H9 (cell line): Measurements from ENCODE around the gene SP3. TPM values are rescaled to one million over a fixed set of nuclear protein-coding genes. Genes with fewer than 3 reads are reported as not detected.

Source experiments
- DNase-seq: peaks from one replicate; pipeline ENCODE4 v3.0.0-alpha.2; 2017
- H2AFZ ChIP-seq: one replicate; pipeline ENCODE4 v1.6.1; 2013; ENCODE audit warnings: mild to moderate bottlenecking, low read length, control low read depth, moderate library complexity
- H2AK5ac ChIP-seq: 2 replicates; pipeline ENCODE4 v1.6.1; 2013; ENCODE audit warnings: low read length, control low read depth, mixed read lengths; ENCODE audit not compliant: insufficient read length
- H2BK120ac ChIP-seq: one replicate; pipeline ENCODE4 v1.6.1; 2013; ENCODE audit warnings: low read depth, mild to moderate bottlenecking, low read length, control low read depth, inconsistent platforms; ENCODE audit not compliant: poor library complexity, severe bottlenecking
- H2BK12ac ChIP-seq: 2 replicates; pipeline ENCODE4 v1.6.1; 2013; ENCODE audit warnings: low read length, control low read depth, mixed read lengths, low read depth; ENCODE audit not compliant: insufficient read length
- H2BK15ac ChIP-seq: 2 replicates; pipeline ENCODE4 v1.6.1; 2013; ENCODE audit warnings: low read depth, low read length, control low read depth
- H2BK20ac ChIP-seq: one replicate; pipeline ENCODE4 v1.6.1; 2013; ENCODE audit warnings: low read depth, mild to moderate bottlenecking, low read length, control low read depth, inconsistent platforms; ENCODE audit not compliant: poor library complexity, severe bottlenecking
- H2BK5ac ChIP-seq: 2 replicates; pipeline ENCODE4 v1.6.1; 2013; ENCODE audit warnings: low read length, control low read depth, mixed read lengths; ENCODE audit not compliant: insufficient read length
- H3K14ac ChIP-seq: 2 replicates; pipeline ENCODE4 v1.6.1; 2013; ENCODE audit warnings: low read length, control low read depth; ENCODE audit not compliant: insufficient read depth
- H3K18ac ChIP-seq: 2 replicates; pipeline ENCODE4 v1.6.1; 2013; ENCODE audit warnings: low read depth, mild to moderate bottlenecking, mixed read lengths, low read length, control low read depth; ENCODE audit not compliant: insufficient read length
- H3K23ac ChIP-seq: 2 replicates; pipeline ENCODE4 v1.6.1; 2013; ENCODE audit warnings: low read length, control low read depth, mixed read lengths, low read depth; ENCODE audit not compliant: insufficient read length
- H3K23me2 ChIP-seq: 2 replicates; pipeline ENCODE4 v1.6.1; 2013; ENCODE audit warnings: low read depth, mild to moderate bottlenecking, mixed read lengths, low read length, control low read depth; ENCODE audit not compliant: insufficient read length, poor library complexity, severe bottlenecking
- H3K27ac ChIP-seq: 2 replicates; pipeline ENCODE4 v1.5.1; 2013; ENCODE audit warnings: low read length, control low read depth, mixed read lengths, low read depth; ENCODE audit not compliant: insufficient read length
- H3K27me3 ChIP-seq: 2 replicates; pipeline ENCODE4 v1.6.1; 2013; ENCODE audit warnings: low read length, control low read depth, inconsistent platforms; ENCODE audit not compliant: insufficient read depth
- H3K4ac ChIP-seq: 2 replicates; pipeline ENCODE4 v1.6.1; 2013; ENCODE audit warnings: low read depth, mild to moderate bottlenecking, control low read depth, inconsistent platforms, low read length, moderate library complexity
- H3K4me1 ChIP-seq: 2 replicates; pipeline ENCODE4 v1.6.1; 2013; ENCODE audit warnings: low read length, control low read depth, inconsistent platforms; ENCODE audit not compliant: insufficient read depth
- H3K4me2 ChIP-seq: 2 replicates; pipeline ENCODE4 v1.6.1; 2013; ENCODE audit warnings: low read length, control low read depth, mixed read lengths; ENCODE audit not compliant: insufficient read length, insufficient read depth
- H3K56ac ChIP-seq: 2 replicates; pipeline ENCODE4 v1.6.1; 2013; ENCODE audit warnings: low read depth, mild to moderate bottlenecking, mixed read lengths, low read length, control low read depth; ENCODE audit not compliant: insufficient read length
- H3K79me1 ChIP-seq: 2 replicates; pipeline ENCODE4 v1.6.1; 2013; ENCODE audit warnings: low read depth, mild to moderate bottlenecking, moderate library complexity, low read length, control low read depth, inconsistent platforms; ENCODE audit not compliant: insufficient read depth, poor library complexity, severe bottlenecking
- H3K79me2 ChIP-seq: 2 replicates; pipeline ENCODE4 v1.6.1; 2013; ENCODE audit warnings: low read length, control low read depth, inconsistent platforms; ENCODE audit not compliant: insufficient read depth
- H3K9ac ChIP-seq: 2 replicates; pipeline ENCODE4 v1.6.1; 2013; ENCODE audit warnings: low read length, control low read depth, mixed read lengths; ENCODE audit not compliant: insufficient read length; ENCODE audit errors: extremely low read depth
- H3K9me3 ChIP-seq: one replicate; pipeline ENCODE4 v1.6.1; 2013; ENCODE audit warnings: low read depth, low read length, inconsistent platforms; ENCODE audit not compliant: control insufficient read depth
- H3T11ph ChIP-seq: one replicate; pipeline ENCODE4 v1.6.1; 2013; ENCODE audit warnings: mild to moderate bottlenecking, low read length, control low read depth, inconsistent platforms
- H4K20me1 ChIP-seq: one replicate; pipeline ENCODE4 v1.6.1; 2013; ENCODE audit not compliant: control insufficient read depth, insufficient read length, insufficient read depth
- H4K5ac ChIP-seq: 2 replicates; pipeline ENCODE4 v1.6.1; 2013; ENCODE audit warnings: low read depth, mild to moderate bottlenecking, mixed read lengths, low read length, control low read depth; ENCODE audit not compliant: insufficient read length
- H4K8ac ChIP-seq: replicated peaks from 2 replicates; pipeline ENCODE4 v1.6.1; 2013; ENCODE audit warnings: low read length, control low read depth, mixed read lengths, low read depth; ENCODE audit not compliant: insufficient read length
- H4K91ac ChIP-seq: 2 replicates; pipeline ENCODE4 v1.6.1; 2013; ENCODE audit warnings: low read depth, mild to moderate bottlenecking, moderate library complexity, mixed read lengths, low read length, control low read depth; ENCODE audit not compliant: insufficient read length
- H3K27ac Mint-ChIP-seq, 3 experiments: 2 replicates in 2 of 3; 3 replicates in 1 of 3; pipeline ENCODE4 v1.8.0; 2020 to 2021; ENCODE audit warnings: mixed read lengths in 3 of 3, mild to moderate bottlenecking in 1 of 3, moderate library complexity in 1 of 3
- H3K27me3 Mint-ChIP-seq: 2 replicates; pipeline ENCODE4 v1.8.0; 2021; ENCODE audit warnings: low read depth, mild to moderate bottlenecking, moderate library complexity, mixed read lengths
- H3K36me3 Mint-ChIP-seq, 3 experiments: 2 replicates in 2 of 3; 3 replicates in 1 of 3; pipeline ENCODE4 v1.8.0; 2020 to 2021; ENCODE audit warnings: low read depth in 3 of 3, mixed read lengths in 3 of 3; ENCODE audit not compliant: insufficient read depth in 1 of 3
- H3K4me1 Mint-ChIP-seq, 2 experiments: 2 replicates each; pipeline ENCODE4 v1.8.0; 2020; ENCODE audit warnings: mixed read lengths in 2 of 2
- H3K4me3 Mint-ChIP-seq, 2 experiments: 2 replicates in 1 of 2; 3 replicates in 1 of 2; pipeline ENCODE4 v1.8.0; 2020 to 2021; ENCODE audit warnings: mild to moderate bottlenecking in 2 of 2, mixed read lengths in 2 of 2, moderate library complexity in 1 of 2
- H3K9me3 Mint-ChIP-seq, 2 experiments: 2 replicates in 1 of 2; 3 replicates in 1 of 2; pipeline ENCODE4 v1.8.0; 2020; ENCODE audit warnings: mild to moderate bottlenecking in 2 of 2, mixed read lengths in 2 of 2, moderate library complexity in 1 of 2
- CTCF ChIP-seq: fragments of 200-600 bp; sonication (generic); conservative IDR thresholded peaks from 3 replicates; pipeline ENCODE4 v1.8.0; 2021; ENCODE audit warnings: antibody characterized with exemption, mild to moderate bottlenecking
- WGBS: extraction: QIAGEN DNeasy Blood & Tissue Kit; methylation state at CpG from one replicate; pipeline ENCODE4 v1.1.7; 2013; ENCODE audit warnings: missing lambda C conversion rate, low lambda C conversion rate, mixed read lengths; ENCODE audit not compliant: insufficient read length; ENCODE audit errors: extremely low coverage; 5-methylcytosine and 5-hydroxymethylcytosine counted together
- total RNA-seq: library from RNA; stranded (reverse); gene quantifications from 2 replicates; pipeline ENCODE4 v1.2.1, GENCODE V29; 2021

SP3 gene
- total RNA-seq, 1 experiment from 2014 or later: 86.3 TPM

- Histone ChIP-seq H3K79me2 (no peaks in the 10 kb centered on the region), H3K4me1 (peaks cover 7% of the 10 kb centered on the region; the same call in 1 of the 2 replicates), H4K5ac (no peak overlapping the region), H4K8ac (no peak overlapping the region), H3K23me2 (peaks cover 7% of the 10 kb centered on the region), H4K20me1 (no peaks in the 10 kb centered on the region), H3K18ac (peak overlapping the region; percentile 21), H2BK12ac (no peak overlapping the region), H2BK20ac (no peak overlapping the region), H2BK15ac (no peak overlapping the region), H3K14ac (no peak overlapping the region), H3K4me2 (peak overlapping the region; percentile 12), H3K27me3 (no peaks in the 10 kb centered on the region; the same call in 1 of the 2 replicates), H4K91ac (no peak overlapping the region), H2BK5ac (no peak overlapping the region), H3K27ac (no peak overlapping the region), H3K56ac (no peak overlapping the region), H3K4ac (no peak overlapping the region), H3T11ph (no peak overlapping the region), H2AK5ac (no peak overlapping the region), H3K9me3 (no peaks in the 10 kb centered on the region), H2BK120ac (no peak overlapping the region), H3K79me1 (no peaks in the 10 kb centered on the region), H3K9ac (no peak overlapping the region), H2AFZ (no peak overlapping the region), H3K23ac (no peak overlapping the region)
- no peak for DNase-seq
- no peak for TF ChIP-seq CTCF
- Mint-ChIP-seq H3K27ac (0 out of 7 replicates have a peak overlapping the region, but pooled peaks of 1 of the 3 experiments have one; percentile 17), H3K36me3 (no peaks in the 10 kb centered on the region; a peak in 1 of 7 replicates), H3K27me3 (peaks cover 12% of the 10 kb centered on the region), H3K9me3 (no peaks in the 10 kb centered on the region), H3K4me1 (peaks cover 22 to 31% of the 10 kb centered on the region in 2 experiments), H3K4me3 (peak overlapping the region; percentile 4 to 66; a peak in 2 of 5 replicates)
- no CpG with 5 or more reads among the region's 6 CpGs for WGBS
These were observed 49.0 kb upstream of the SP3 start for GRCh38 chr2:174014011-174014698.
